Adrenal gland (tissue), 12 donors: Measurements from ENCODE around the gene ACTR2. TPM values are rescaled to one million over a fixed set of nuclear protein-coding genes. Genes with fewer than 3 reads are reported as not detected.

Experiments used
- DNase-seq, 7 donors: peaks; one replicate each; pipeline ENCODE4 v3.0.0-alpha.2; 2019 to 2020
- H3K27ac ChIP-seq, 5 donors: fragments of 200-600 bp; sonication (generic) in 4 of 5; 1 replicate in 3 of 5; 2 replicates in 2 of 5; pipeline versions ENCODE4 v1.5.1 to v1.8.0; 2016 to 2020; ENCODE audit warnings: mild to moderate bottlenecking in 1 of 5
- H3K27me3 ChIP-seq: fragments of 200-600 bp; 2 replicates; pipeline ENCODE4 v1.8.0; 2021
- H3K36me3 ChIP-seq, 2 donors: fragments of 200-600 bp; replicated peaks in 1 of 2; 1 replicate in 1 of 2; 2 replicates in 1 of 2; pipeline versions ENCODE4 v1.5.1 to v1.8.0; 2018 to 2022
- H3K4me1 ChIP-seq, 2 donors: fragments of 200-600 bp; replicated peaks in 1 of 2; 1 replicate in 1 of 2; 2 replicates in 1 of 2; pipeline versions ENCODE4 v1.5.1 to v1.8.0; 2018 to 2021
- H3K4me3 ChIP-seq, 4 donors: fragments of 200-600 bp; sonication (generic) in 3 of 4; one replicate each; pipeline ENCODE4 v1.5.1; 2016 to 2018
- H3K9me3 ChIP-seq, 3 donors: fragments of 200-600 bp; sonication (generic) in 1 of 3; replicated peaks in 1 of 3; 1 replicate in 2 of 3; 2 replicates in 1 of 3; pipeline versions ENCODE4 v1.5.1 to v1.8.0; 2016 to 2021
- CTCF ChIP-seq, 6 experiments: fragments of 450-650 bp in 4 of 6; fragments of 200-600 bp in 2 of 6; sonication (generic) in 1 of 6; IDR thresholded peaks; 1 replicate in 5 of 6; 2 replicates in 1 of 6; pipeline versions ENCODE4 v1.5.1 to v1.8.0; 2016 to 2021; ENCODE audit warnings: antibody characterized with exemption in 6 of 6, mild to moderate bottlenecking in 2 of 6, moderate library complexity in 1 of 6
- POLR2A ChIP-seq, 2 donors: fragments of 450-650 bp; IDR thresholded peaks; one replicate each; pipeline ENCODE4 v1.6.1; 2017; ENCODE audit warnings: antibody characterized with exemption in 2 of 2, mild to moderate bottlenecking in 2 of 2, moderate library complexity in 1 of 2
- WGBS, 4 donors: extraction: QIAGEN DNeasy Blood & Tissue Kit in 2 of 4; methylation state at CpG; one replicate each; pipeline versions ENCODE4 v1.1.5 to v1.1.7; 2013 to 2017; 5-methylcytosine and 5-hydroxymethylcytosine counted together
- intact Hi-C, 2 donors: fragments of 100-400 bp; cut with DNase I; formaldehyde crosslinking; loops; one replicate each; pipeline versions ENCODE4 v1.14.1 to v1.15.0; 2022 to 2023
- polyA plus RNA-seq, 3 donors: library from polyadenylated mRNA; stranded (reverse); fragments of 200-250 nt in 2 of 3; fragments of 350-450 nt in 1 of 3; fragmentation: Illumina TruSeq in 1 of 3; extraction: RNeasy Lipid Tissue Mini Kit (QIAGEN cat#74804) in 1 of 3; gene quantifications; one replicate each; pipeline ENCODE4 v1.2.3, GENCODE V29; 2013 to 2014
- total RNA-seq, 9 donors: library from RNA; depleted of rRNA in 4 of 9; stranded (reverse); fragments of >200 nt in 4 of 9; fragments of 120-200 nt in 1 of 9; fragmentation: NEBNext Ultra II Directional in 1 of 9; extraction: Animal tissue kit (Norgen Biotek cat#: 25700) in 1 of 9; gene quantifications; one replicate each; pipeline versions ENCODE4 v1.1.0 to v1.2.4, GENCODE V29; 2013 to 2023
- donor health status: healthy with polysubstance abuse.
- donor health status: Bipolar disorder and iron deficiency.
- donor health status: DM: yes; HTN: yes; CAD: no.
- donor health status: DM: no; HTN: no; CAD: no.
- donor health status: DM: no; HTN: no; CAD: no.
- donor health status: DM: yes; HTN: yes; CAD: no.

ACTR2 gene
- total and polyA plus RNA-seq, 12 donors: 29.9 to 186 (median 73.5) TPM

- DNase-seq: no peak
- no peak overlapping the region for H3K4me3 ChIP-seq
- TF ChIP-seq POLR2A (IDR thresholded peaks at IDR 0.05): no peak
- no peak for TF ChIP-seq CTCF (IDR thresholded peaks at IDR 0.05)
- peaks cover 0 to 10% of the 10 kb centered on the region in 2 donors for H3K36me3 ChIP-seq
- H3K27ac ChIP-seq: no peak overlapping the region
- no peaks in the 10 kb centered on the region for H3K27me3 ChIP-seq
- 93 to 100% (median 98%) methylated on average over 7 to 8 of the region's 8 CpGs for WGBS, 4 donors
- no peaks in the 10 kb centered on the region for H3K9me3 ChIP-seq
- intact Hi-C loops: loop anchor here in 1 of 2 donors (10.0 kb wide), 1 partner anchor 151 kb away; no protein-coding TSS in a partner anchor
- peaks cover 10 to 17% of the 10 kb centered on the region in 2 donors for H3K4me1 ChIP-seq
Observed at GRCh38 chr2:65273344-65273743, 45.7 kb downstream of the ACTR2 start.

- TF ChIP-seq CTCF (IDR thresholded peaks at IDR 0.05): no peak
- WGBS, 4 donors: 56 to 77% (median 68%) methylated on average over 4 of the region's 4 CpGs
- DNase-seq: no peak
- intact Hi-C loops: loop anchor here in 1 of 2 donors (10.0 kb wide), 1 partner anchor 149 kb away; no protein-coding TSS in a partner anchor
- Histone ChIP-seq H3K4me3 (no peak overlapping the region), H3K36me3 (peaks cover 0 to 10% of the 10 kb centered on the region in 2 donors), H3K27me3 (no peaks in the 10 kb centered on the region), H3K27ac (no peak overlapping the region), H3K9me3 (no peaks in the 10 kb centered on the region), H3K4me1 (peaks cover 11 to 22% of the 10 kb centered on the region in 2 donors)
Observed at GRCh38 chr2:65275141-65275915, 47.7 kb downstream of the ACTR2 start.

- WGBS, 4 donors: 31 to 41% (median 34%) methylated on average over 5 of the region's 5 CpGs
- TF ChIP-seq POLR2A (IDR thresholded peaks at IDR 0.05): no peak
- no peak for TF ChIP-seq CTCF (IDR thresholded peaks at IDR 0.05)
- H3K4me3 ChIP-seq: no peak overlapping the region
- H3K36me3 ChIP-seq: peaks cover 0 to 10% of the 10 kb centered on the region in 2 donors
- H3K4me1 ChIP-seq: peaks cover 11 to 22% of the 10 kb centered on the region in 2 donors
- DNase-seq: peak in 3 of 7 donors; percentile 22 to 49 (median 35)
- no peak overlapping the region for H3K27ac ChIP-seq
- H3K27me3 ChIP-seq: no peaks in the 10 kb centered on the region
- H3K9me3 ChIP-seq: no peaks in the 10 kb centered on the region
- intact Hi-C loops: loop anchor here in 1 of 2 donors (10.0 kb wide), 1 partner anchor 148 kb away; no protein-coding TSS in a partner anchor
Observed at GRCh38 chr2:65276609-65277008, 49.0 kb downstream of the ACTR2 start.

- peaks cover 0 to 10% of the 10 kb centered on the region in 2 donors for H3K36me3 ChIP-seq
- TF ChIP-seq CTCF (IDR thresholded peaks at IDR 0.05): no peak
- no peak for TF ChIP-seq POLR2A (IDR thresholded peaks at IDR 0.05)
- 71 to 79% (median 73%) methylated on average over 3 of the region's 3 CpGs for WGBS, 4 donors
- intact Hi-C loops: loop anchor here in 1 of 2 donors (10.0 kb wide), 1 partner anchor 148 kb away; no protein-coding TSS in a partner anchor
- no peak overlapping the region for H3K4me3 ChIP-seq
- H3K27ac ChIP-seq: no peak overlapping the region
- H3K27me3 ChIP-seq: no peaks in the 10 kb centered on the region
- H3K9me3 ChIP-seq: no peaks in the 10 kb centered on the region
- peaks cover 11 to 22% of the 10 kb centered on the region in 2 donors for H3K4me1 ChIP-seq
- no peak for DNase-seq
Observed at GRCh38 chr2:65277118-65277517, 49.5 kb downstream of the ACTR2 start.
